ENCODE data around the gene IL12RB2. TPM values are rescaled to one million over a fixed set of nuclear protein-coding genes. Genes with fewer than 3 reads are reported as not detected.
A peak's percentile ranks its signal among the peaks of the same experiment; 100 is the strongest.
"Not testable (repeated sequence)": the region's sequence is repeated elsewhere in the genome, so short reads cannot be mapped to it uniquely, and the experiment has no call there.

IL12RB2 gene
- total RNA-seq, 1 donor from 2014 or later: not detected

DNA sequence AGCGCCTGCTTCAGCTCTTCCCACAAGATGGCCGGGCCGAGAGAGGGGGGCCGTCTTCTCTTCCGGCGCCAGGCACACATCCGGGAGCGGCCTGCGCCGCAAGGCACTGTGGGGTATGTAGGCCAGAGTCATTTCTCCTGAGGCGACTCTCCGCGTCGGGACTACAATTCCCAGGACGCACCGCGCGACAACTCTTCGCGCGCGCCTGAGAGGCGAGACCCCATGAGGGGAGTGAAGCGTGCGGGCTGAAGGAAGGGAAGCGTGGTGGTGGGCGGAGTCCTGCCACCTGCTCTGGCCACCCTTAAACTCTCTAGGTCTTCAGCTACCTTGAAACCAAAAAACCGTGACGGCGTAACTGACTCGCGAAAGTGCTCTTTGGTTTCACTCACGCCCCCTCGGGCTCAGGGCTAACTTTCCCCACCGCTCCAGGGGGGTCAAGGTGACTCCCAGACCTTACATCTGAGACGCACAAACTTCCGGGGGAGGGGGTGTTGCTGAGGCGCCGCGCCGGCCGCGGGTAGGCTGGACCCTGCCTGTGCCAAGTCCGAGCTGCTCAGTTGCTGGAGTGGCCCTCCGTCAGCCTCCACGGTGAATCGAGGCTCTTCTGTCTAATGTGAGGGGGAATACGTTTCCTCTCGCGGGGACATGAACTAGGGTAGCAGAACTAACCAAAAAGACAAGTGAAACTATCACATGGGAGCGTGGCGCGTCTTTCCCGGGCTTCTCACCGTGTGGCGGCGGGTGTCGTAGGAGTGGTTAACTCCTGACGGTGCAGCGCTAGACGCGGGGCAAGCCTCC lies 122.9 kb downstream of the IL12RB2 start, which contains the start of gene SERBP1:
Gene SERBP1, minus strand, starts transcription at position 45 of the 798 bp plus-strand sequence. CDS start 102 bp downstream, outside the sequence.
- DNase-seq (ENCODE audit: low read depth in 2 of 2): peak; percentile 98

DNA sequence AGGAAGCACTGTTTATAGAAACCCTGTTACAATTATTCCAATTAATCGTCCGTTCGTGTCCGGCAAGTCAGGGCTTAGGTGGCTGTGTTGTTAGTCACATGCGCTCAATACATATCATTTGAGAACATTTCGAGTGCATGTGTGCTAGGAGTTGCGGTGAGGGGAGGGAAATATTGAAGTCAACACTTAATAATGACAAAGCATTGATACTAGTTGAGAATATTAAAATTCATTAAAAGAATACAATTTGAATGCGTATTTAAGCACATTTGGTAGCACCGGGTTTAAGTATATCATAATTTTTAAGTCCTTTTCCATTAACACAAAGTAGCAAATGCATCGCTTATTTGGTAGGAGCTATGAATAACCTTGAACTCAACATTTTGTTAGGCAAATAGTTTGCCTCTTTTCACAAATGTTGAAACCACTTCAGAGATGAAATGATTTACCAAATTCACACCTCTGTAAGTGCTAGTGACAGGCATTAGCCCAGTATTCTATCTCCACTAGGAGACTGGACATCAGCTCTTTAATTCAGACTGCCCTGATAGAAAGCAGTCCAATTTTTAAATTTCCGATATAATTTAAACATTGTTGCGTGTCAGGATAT lies 123.6 kb downstream of the IL12RB2 start:
- DNase-seq (ENCODE audit: low read depth in 2 of 2): no peak

DNA sequence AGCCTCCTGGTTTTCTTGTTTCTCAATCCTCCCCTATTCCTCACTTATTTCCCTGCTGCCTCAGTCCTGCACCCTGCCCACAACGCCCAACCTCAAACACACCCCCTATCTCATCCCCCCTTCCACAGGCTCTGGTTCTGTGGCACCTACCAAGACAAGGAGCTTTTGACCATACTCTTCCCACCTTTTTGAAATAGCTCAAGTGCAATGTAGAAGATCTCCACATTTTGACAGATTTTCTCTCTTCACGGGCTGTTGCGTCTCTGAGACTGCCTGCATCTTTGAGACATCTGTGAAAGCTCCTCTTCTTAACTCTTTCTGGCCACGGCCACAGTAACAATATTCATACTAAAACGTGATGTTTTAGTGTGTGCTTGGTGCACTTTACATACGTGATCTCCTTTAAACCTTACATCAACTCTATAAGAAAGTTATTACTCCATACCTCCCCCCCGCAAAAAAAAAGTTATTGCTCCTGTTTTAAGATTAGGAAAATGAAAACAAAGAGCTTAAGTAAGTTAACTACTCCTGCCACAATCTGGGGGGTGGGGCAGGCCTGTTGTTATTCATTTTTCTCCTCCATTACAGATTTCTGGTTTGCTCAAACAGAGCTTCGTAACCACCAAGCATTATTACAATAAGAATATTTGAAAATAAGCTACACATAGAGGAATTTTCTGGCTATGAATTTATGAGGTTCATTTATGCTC lies 124.4 kb downstream of the IL12RB2 start:
- no peak for DNase-seq (ENCODE audit: low read depth in 2 of 2)

DNA sequence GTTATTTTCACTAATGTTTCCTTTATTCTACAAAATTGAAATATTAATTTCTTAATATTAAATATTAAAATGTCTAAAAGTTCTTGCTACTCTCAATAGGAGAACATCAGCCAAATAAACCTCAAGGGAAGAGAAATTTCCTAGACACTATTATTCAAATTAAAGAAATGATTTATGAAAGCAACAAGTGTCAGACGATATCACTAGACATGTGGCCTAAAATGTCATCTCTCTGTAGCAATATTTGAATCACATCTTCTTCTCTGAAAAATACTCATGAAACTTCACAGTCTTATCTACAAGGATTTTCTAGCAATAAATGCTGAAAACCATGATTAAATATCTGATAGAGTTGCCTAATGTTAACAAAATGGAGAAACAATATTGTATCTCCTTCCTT lies 125.1 kb downstream of the IL12RB2 start:
- DNase-seq (ENCODE audit: low read depth in 2 of 2): no peak

DNA sequence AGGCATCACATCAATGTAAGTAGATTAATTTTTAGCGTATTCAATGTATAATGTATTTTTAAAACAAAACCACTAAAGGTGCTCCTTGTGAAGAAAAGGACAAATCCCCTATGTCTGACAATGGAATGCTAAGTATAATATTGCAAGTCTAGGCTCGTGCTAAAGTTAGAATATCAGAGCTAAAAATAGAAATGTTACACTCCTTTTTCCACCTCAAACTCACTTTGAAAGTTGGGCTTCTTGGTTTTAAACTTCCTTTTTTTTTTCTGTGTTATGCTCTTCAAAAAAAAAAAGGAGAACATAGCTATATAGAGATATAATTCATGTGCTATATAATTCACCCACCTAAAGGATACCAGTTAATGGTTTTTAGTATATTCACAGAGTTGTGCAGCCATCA lies 126.2 kb downstream of the IL12RB2 start:
- DNase-seq (ENCODE audit: low read depth in 2 of 2): no peak

DNA sequence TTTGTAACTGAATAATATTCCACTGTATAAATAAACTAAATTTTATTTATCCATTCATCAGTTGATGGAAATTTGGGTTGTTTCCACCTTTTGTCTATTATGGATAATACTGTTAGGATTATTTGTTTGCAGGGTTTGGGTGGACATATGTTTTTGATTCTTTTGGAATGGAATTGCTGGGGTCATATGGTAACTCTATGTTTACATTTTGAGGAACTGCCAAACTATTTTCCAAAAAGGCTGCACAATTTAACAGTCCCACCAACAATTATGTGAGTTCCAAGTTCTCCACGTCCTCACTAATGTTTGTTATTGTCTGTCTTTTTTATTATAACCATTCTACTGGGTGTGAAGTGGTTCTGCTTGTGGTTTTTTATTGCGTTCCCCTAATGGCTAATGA lies 126.8 kb downstream of the IL12RB2 start:
- no peak for DNase-seq (ENCODE audit: low read depth in 2 of 2)

DNA sequence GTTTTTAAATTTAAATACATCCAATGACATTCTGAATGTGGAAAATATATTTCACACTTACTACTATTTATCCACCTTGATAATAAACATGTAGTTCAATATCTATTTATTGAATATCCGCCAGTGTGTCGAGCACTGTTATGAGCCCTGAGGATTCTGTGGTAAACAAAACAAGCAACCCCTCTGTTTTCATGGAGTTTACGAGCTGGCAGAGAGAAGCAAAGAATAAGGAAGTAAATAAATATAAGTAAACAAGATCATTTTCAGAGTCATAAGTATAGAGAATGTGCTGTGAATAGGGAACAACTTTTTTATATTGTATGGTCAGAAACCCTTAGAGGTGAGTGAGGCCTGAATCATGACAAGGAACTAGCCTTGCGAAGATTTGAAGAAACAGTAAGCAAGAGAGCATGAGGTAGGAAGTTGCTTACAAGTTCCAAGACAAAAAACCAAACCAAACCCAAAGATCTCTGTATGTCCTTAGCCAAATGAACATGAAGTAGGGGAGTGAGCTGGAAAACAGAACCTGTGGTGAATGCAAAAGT lies 128.9 kb downstream of the IL12RB2 start:
- no peak for DNase-seq (ENCODE audit: low read depth in 2 of 2)

DNA sequence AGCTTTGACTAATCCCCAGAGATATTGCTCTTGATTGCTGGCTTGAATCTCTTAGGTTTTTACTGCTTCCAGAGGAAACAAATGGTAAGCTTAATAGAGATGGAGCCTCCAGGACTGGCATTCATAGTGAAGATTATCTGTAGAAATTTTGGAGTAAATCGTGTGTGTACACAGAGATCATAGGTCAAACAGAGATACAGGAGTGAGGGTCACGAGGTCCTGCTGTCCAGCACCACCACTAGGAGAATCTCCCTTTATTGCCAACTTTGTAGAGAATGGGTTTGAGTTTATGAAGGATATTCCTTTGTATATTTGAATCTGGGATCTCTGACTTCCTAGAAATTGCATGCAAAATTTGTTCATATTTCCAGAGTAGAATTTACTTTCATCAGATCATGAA lies 130.3 kb downstream of the IL12RB2 start:
- DNase-seq (ENCODE audit: low read depth in 2 of 2): no peak

DNA sequence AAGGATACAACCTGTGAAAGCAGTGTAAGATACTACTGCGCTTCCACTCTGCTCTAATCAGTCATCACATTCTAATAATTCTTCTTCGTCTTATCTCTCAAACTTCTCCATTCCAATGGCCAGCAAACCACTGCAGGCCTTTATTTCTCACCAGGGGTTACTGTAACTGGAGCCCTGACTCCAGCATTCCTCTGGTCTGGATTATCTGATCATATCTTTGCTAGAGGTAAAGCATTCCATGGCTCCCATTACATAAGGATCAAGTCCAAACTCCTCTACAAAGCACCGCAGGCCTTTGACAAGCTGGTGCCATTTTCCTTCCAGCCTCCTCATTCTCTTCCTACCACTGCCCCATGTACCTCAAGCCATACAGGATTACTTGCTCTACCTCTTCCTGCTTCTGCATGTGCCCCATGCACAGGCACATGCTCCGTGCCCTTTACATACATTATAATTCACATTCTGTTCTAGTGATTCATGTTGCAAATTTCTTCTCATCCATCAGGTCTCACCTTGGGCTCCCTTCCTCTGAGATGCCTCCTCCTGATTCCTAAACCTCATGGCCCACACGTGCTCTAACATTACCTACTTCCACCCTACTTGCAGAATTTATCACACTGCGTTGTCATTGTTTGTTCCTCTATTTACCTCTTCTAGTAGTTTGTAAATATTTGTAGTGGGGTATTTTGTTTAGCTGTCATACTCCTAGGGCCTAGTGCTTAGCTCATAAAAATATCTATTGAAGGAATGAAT lies 131.8 kb downstream of the IL12RB2 start:
- DNase-seq (ENCODE audit: low read depth in 2 of 2): no peak

DNA sequence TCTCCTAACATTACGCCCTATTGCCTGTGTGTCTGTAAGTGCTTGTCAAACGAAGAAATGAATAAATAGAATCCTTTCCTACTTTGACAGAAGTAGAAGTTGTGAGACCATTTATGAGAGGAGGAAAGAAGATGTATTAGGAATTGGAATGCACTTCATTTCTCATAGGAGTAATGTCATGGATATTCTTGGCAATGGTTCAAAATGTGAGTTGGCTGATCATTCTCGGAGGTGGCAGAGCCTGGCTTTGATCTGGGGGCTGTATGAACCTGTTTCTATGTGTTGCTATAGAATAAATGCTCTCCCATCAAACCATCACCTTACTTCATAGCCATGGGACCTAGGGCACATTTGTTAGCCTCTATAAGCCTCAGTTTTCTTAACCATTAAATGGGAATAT lies 132.7 kb downstream of the IL12RB2 start:
- peak; percentile 10 to 19 for DNase-seq (ENCODE audit: low read depth in 2 of 2)

DNA sequence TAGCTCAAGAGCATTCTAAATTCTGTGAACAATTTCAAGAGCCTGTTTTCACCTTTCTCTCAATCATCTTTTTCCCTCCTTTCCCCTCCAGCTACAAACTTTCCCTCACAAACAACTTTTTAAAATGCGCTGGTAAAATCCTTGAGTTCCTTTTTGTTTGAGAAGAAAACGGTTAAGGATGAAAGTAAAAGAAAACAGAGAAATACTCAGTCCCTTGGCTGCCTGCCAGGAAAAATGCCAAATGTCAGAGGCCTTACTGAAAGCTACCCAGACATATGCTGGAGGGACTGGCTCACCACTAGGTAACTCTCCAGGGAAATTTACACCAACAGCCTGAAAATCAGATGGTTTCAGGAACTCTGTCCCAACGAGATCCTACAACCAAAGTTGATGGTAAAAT lies 133.5 kb downstream of the IL12RB2 start:
- DNase-seq (ENCODE audit: low read depth in 2 of 2): peak; percentile 66 to 76

DNA sequence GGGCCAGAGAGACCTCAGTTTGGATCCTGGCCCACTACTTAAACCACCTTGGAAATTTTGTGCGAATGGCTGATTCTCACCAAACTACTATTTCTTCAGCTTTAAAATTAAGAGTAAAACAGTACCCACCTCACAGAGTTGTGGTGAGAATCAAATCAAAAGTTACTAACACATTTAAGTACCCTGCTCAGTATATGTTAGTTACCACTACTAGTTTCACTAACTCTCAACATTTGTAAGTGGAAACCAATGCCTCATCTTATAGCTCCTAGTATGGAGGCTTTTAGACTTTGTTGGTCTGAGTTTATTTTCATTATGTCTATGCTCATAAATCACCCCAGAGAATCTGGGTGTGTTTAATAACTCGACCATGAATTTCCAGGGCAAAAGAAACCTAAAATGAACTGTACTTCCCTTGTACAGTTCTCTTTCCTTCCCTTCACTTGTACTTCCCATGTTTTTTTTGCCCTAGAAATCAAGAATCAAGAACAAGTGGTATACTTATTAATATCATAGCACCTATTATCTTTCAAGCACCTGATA lies 134.1 kb downstream of the IL12RB2 start:
- DNase-seq (ENCODE audit: low read depth in 2 of 2): no peak

DNA sequence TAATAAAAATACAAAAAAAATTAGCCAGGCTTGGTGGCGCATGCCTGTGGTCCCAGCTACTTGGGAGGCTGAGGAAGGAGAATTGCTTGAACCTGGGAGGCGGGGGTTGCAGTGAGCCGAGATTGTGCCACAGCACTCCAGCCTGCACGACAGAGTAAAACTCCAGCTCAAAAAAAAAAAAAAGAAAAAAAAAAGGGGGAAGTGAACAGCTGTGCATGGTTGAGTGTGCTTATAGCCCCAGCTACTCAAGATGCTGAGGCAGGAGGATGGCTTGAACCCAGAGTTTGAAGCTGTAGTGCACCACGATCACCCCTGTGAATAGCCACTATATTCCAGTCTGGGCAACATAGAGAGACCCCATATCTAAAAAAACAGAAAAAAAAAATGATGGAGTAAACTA lies 138.3 kb downstream of the IL12RB2 start:
- not testable (repeated sequence) for DNase-seq (ENCODE audit: low read depth in 2 of 2)

Other genes starting within 250 kb of the IL12RB2 start
- gene C1orf141, start 172.9 kb upstream of the IL12RB2 start, total RNA-seq: not detected in 2 replicates
- not detected in 2 replicates for gene IL23R, start 141.4 kb upstream of the IL12RB2 start, total RNA-seq
- 112 and 120 TPM in 2 replicates for gene SERBP1, start 122.5 kb downstream of the IL12RB2 start, total RNA-seq

All from lung microvascular endothelial cell (primary cell).